ENCODE results near the gene PRLR. TPM values are rescaled to one million over a fixed set of nuclear protein-coding genes. Genes with fewer than 3 reads are reported as not detected.

The PRLR gene
- total RNA-seq, 2 experiments from 2014 or later: 0.03 TPM; not detected in 1

DNA sequence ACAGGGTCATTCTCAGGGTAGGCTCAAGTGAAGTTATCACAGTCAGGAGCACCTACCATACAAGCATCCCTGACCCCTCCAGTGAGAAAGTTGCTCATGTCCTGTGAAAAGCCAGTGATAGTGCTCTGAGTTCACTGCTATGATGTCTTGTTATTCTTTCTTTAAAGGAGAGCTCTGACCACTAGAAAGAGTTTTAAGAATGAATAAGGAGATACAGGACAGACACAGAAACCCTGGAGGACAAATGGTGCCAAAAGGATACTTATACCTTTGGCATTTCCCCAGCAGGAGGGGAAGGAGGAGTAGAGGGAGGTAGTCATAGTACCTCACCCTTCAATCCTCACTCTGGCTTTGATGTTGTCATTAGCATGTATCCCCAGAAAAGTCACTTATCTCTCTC lies 98.6 kb downstream of the PRLR start:
- Histone ChIP-seq H3K4me3 (ENCODE audit: low read length) (no peak overlapping the region), H3K4me1 (ENCODE audit: insufficient read depth, low read length) (peaks cover 12% of the 10 kb centered on the region), H3K27ac (ENCODE audit: low read depth in 1 of 2, low read length in 2 of 2) (no peak overlapping the region), H3K27me3 (ENCODE audit: control insufficient read depth in 1 of 2, insufficient read depth in 2 of 2, low read length in 2 of 2) (peaks cover 17 to 19% of the 10 kb centered on the region in 2 experiments), H3K9me3 (ENCODE audit: control insufficient read depth in 1 of 2, insufficient read depth in 1 of 2, low read length in 2 of 2) (peaks cover 0 to 3% of the 10 kb centered on the region in 2 experiments), H3K36me3 (ENCODE audit: insufficient read depth, low read length) (no peaks in the 10 kb centered on the region)
- POLR2A ChIA-PET: no interaction called here
- H3K4me1 Mint-ChIP-seq (ENCODE audit: low read depth): peaks cover 13% of the 10 kb centered on the region
- TF ChIP-seq, protein P1, sequence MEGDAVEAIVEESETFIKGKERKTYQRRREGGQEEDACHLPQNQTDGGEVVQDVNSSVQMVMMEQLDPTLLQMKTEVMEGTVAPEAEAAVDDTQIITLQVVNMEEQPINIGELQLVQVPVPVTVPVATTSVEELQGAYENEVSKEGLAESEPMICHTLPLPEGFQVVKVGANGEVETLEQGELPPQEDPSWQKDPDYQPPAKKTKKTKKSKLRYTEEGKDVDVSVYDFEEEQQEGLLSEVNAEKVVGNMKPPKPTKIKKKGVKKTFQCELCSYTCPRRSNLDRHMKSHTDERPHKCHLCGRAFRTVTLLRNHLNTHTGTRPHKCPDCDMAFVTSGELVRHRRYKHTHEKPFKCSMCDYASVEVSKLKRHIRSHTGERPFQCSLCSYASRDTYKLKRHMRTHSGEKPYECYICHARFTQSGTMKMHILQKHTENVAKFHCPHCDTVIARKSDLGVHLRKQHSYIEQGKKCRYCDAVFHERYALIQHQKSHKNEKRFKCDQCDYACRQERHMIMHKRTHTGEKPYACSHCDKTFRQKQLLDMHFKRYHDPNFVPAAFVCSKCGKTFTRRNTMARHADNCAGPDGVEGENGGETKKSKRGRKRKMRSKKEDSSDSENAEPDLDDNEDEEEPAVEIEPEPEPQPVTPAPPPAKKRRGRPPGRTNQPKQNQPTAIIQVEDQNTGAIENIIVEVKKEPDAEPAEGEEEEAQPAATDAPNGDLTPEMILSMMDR (IDR thresholded peaks at IDR 0.05): no peak
- CTCF ChIA-PET: no interaction called here
- H3K27me3 Mint-ChIP-seq: peaks cover 85% of the 10 kb centered on the region
- H3K9me3 Mint-ChIP-seq: no peaks in the 10 kb centered on the region
- no peak overlapping the region for H3K27ac Mint-ChIP-seq
- intact Hi-C loops (cut with DNase I, micrococcal nuclease): no loop called here
- no peak overlapping the region for H3K4me3 Mint-ChIP-seq
- H3K36me3 Mint-ChIP-seq (ENCODE audit: low read depth): no peaks in the 10 kb centered on the region
- ATAC-seq (ENCODE audit: poor library complexity) (no peak), DNase-seq (no peak)

DNA sequence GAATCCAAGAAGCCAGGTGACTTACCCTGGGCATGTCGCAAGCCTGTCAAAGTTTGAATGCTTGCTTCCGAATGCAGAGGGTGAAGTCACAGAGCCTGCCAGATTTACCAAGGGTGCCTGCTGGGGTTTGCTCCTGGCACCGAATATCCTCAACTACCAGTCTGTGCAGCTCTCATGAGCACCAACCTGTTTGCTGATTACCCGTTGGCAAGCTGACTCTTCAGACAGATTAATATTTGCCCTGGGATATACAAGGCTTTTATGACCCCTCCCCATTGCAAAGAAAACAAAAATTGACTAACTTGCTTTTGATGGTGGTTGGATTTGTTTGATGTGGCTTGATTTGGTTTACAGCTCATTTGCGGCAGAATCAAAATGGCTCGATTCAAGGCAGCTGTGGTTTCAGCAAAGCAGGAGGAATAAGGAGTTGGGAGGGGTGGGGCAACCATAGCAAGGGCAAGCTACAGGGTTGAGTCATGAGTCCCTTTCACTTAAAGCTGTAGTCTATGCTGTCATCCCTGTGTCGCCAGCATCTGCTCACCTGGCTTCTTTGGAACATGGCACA lies 100.3 kb downstream of the PRLR start:
- ChIA-PET POLR2A (interaction anchor here (1.0 kb wide), 1 partner anchor 792 kb away, joined by 3 read pairs; no protein-coding TSS in a partner anchor), CTCF (interaction anchor here (0.6 kb wide), 1 partner anchor 78 kb away, joined by 3 read pairs; no protein-coding TSS in a partner anchor)
- peak; percentile 97 for ATAC-seq (ENCODE audit: poor library complexity)
- H3K4me1 Mint-ChIP-seq (ENCODE audit: low read depth): peaks cover 13% of the 10 kb centered on the region
- no peak overlapping the region for H3K27ac Mint-ChIP-seq
- Histone ChIP-seq H3K27me3 (ENCODE audit: control insufficient read depth in 1 of 2, insufficient read depth in 2 of 2, low read length in 2 of 2) (peaks cover 17 to 19% of the 10 kb centered on the region in 2 experiments), H3K36me3 (ENCODE audit: insufficient read depth, low read length) (no peaks in the 10 kb centered on the region), H3K4me1 (ENCODE audit: insufficient read depth, low read length) (peaks cover 12% of the 10 kb centered on the region), H3K27ac (ENCODE audit: low read depth in 1 of 2, low read length in 2 of 2) (no peak overlapping the region), H3K9me3 (ENCODE audit: control insufficient read depth in 1 of 2, insufficient read depth in 1 of 2, low read length in 2 of 2) (no peaks in the 10 kb centered on the region), H3K4me3 (ENCODE audit: low read length) (no peak overlapping the region)
- peak; percentile 7 to 78 (median 29) for DNase-seq
- H3K36me3 Mint-ChIP-seq (ENCODE audit: low read depth): no peaks in the 10 kb centered on the region
- peaks cover 82% of the 10 kb centered on the region for H3K27me3 Mint-ChIP-seq
- no peaks in the 10 kb centered on the region for H3K9me3 Mint-ChIP-seq
- peak overlapping the region; percentile 25 for H3K4me3 Mint-ChIP-seq
- TF ChIP-seq, protein P1 (IDR thresholded peaks at IDR 0.05): no peak
- intact Hi-C loops (cut with DNase I, micrococcal nuclease): no loop called here

DNA sequence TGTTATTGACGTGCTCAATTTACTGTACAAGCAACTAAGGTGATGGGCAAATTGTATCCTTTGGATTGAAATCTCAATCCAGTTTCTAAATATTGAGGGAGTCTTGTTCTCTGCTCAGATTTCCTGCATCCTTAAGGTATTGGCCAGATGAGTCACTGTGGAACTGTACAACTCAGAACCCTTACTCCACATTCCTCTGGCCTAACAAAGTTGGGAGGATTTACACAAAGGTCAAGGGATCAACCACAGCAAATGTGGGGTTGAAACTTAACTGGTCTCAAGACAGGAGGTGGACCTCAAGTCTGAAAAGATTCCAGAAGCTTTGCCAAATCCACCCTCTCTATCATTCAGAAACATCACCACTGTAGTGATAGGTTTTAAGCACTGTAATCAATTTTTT lies 101.0 kb downstream of the PRLR start:
- Mint-ChIP-seq H3K27me3 (peaks cover 78% of the 10 kb centered on the region), H3K4me1 (ENCODE audit: low read depth) (peaks cover 13% of the 10 kb centered on the region), H3K9me3 (no peaks in the 10 kb centered on the region), H3K36me3 (ENCODE audit: low read depth) (no peaks in the 10 kb centered on the region), H3K27ac (no peak overlapping the region), H3K4me3 (no peak overlapping the region)
- Histone ChIP-seq H3K36me3 (ENCODE audit: insufficient read depth, low read length) (no peaks in the 10 kb centered on the region), H3K27me3 (ENCODE audit: control insufficient read depth in 1 of 2, insufficient read depth in 2 of 2, low read length in 2 of 2) (peaks cover 17 to 19% of the 10 kb centered on the region in 2 experiments), H3K27ac (ENCODE audit: low read depth in 1 of 2, low read length in 2 of 2) (no peak overlapping the region), H3K9me3 (ENCODE audit: control insufficient read depth in 1 of 2, insufficient read depth in 1 of 2, low read length in 2 of 2) (no peaks in the 10 kb centered on the region), H3K4me1 (ENCODE audit: insufficient read depth, low read length) (peaks cover 12% of the 10 kb centered on the region), H3K4me3 (ENCODE audit: low read length) (no peak overlapping the region)
- TF ChIP-seq, protein P1 (IDR thresholded peaks at IDR 0.05): no peak
- POLR2A ChIA-PET: no interaction called here
- CTCF ChIA-PET: interaction anchor here (0.6 kb wide), 1 partner anchor 79 kb away, joined by 3 read pairs; no protein-coding TSS in a partner anchor
- DNase-seq (no peak), ATAC-seq (ENCODE audit: poor library complexity) (no peak)
- intact Hi-C loops (cut with DNase I, micrococcal nuclease): no loop called here
